Measurements from ENCODE around the gene IL4I1.

IL4I1 gene

GRCh38 chr19:49861541-49862378, 34.9 kb downstream of the IL4I1 start:
- no peak for DNase-seq

GRCh38 chr19:49861107-49861506, 35.6 kb downstream of the IL4I1 start:
- DNase-seq, result no peak

DNA sequence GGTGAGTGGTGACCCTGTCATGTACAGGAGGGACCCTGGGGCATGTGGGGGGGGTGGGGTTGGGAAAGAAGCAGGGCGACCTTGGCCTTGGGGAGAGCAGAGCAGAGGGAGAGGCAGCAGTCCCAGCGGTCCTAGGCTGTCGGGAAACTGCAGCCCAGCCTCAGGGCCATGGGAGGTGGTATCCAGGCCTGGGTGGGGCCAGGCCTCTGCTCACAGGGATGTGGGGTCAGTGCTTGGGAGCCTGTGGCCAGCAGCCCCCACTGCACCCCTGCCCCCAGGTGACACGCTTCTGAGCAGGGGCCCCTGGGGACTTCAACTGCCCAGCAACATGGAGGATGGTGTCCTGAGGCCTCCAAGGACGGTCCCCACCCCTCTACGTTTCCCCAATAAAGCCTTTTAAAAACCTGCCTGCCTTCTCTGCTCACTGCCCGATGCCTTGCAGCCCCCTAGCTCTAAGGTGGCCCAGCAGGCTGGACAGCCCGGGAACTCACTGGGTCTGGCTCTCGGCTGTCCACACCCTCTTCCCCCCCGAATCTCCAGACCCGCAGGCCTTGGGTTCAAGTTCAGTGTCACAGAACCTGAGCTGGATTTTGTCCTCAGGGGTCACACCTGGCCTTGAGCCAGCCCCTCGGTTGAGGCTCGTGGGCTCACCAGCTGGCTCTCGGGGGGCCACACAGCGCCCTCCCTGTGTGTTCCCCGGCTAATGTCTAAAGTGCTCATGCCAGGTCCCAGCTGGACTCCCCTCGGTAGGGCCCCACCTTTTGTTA, 36.2 kb downstream of the IL4I1 start:
- no peak for DNase-seq

- no peak for DNase-seq
Measured at GRCh38 chr19:49859682-49860335, 36.9 kb downstream of the IL4I1 start.

DNA sequence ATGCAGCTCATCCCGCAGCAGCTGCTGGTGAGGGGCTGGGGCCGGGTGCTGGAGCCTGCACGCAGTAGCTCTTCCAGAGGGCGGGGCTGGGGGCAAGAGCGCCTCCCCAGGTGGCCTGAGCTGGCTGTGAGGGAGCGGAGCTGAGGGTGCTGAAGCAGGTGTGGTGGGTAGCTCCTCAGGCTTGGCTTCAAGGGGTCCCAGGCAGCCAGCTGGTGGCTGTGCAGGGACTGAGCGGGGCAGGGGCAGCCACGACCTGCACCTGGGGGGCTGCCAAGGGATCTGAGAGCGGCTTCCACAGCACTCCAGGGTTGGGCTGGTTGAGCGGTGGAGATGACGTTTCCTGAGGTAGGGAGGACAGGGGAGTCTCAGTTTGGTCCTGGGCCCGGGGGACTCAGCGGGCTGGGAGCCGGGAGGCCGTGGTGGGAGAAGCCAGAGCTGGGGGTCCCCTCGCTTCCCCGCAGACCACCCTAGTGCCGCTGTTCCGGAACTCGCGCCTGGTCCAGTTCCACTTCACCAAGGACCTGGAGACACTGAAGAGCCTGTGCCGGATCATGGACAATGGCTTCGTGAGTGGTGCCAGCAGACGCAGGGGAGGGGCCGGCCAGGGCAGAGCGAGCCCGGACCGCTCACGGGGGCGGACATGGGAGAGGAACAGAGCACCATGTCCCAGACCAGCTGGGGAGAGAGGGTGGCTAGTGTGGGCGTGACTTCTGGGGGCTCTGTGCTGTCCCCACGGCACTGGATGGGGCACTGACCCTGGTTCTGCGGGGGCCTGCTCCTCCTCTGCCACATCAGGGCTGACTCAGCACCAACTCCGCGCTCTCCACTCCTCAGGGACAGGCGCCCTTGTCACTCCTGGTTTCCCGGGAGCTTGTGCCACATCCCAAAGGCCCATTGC, 38.4 kb downstream of the IL4I1 start:
- no peak for DNase-seq

- no peak for DNase-seq
Measured at GRCh38 chr19:49857838-49858087, 38.9 kb downstream of the IL4I1 start.

DNA sequence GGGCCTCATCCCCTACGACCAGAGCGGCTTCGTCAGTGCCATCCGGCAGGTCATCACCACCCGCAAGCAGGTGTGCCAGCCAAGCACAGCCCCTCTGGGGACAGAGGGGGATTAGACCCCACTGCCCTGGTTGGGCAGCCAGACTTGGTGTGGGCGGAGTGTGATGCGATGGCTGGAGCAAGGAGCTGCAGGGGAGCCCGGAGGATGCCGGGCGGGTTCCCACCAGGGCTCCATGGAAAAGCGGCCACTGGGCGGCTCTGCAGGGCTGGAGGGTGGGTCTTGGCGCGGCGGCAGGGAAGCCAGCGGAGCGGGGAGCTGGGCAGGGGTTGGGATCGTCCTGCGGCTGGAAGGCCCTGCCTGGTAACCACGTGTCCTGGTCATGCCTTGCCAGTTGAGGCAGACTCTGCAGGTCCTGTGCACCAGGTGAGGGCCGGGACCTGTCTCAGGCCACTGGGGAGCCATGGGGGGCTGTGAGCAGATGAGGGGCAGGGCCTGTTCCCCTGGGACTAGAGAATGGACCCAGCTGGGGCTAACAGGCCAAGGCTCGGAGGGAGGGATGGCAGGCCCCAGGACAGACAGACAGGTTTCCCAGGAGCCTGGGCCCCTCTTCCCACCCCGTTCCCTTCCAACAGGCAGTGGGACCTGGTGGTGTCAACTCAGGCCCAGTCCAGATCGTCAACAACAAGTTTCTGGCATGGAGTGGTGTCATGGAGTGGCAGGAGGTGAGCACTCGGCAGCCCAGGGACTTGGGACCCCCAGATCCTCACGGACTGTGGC, 39.4 kb downstream of the IL4I1 start:
- no peak for DNase-seq

- DNase-seq, result no peak
Measured at GRCh38 chr19:49856574-49857021, 40.1 kb downstream of the IL4I1 start.

DNA sequence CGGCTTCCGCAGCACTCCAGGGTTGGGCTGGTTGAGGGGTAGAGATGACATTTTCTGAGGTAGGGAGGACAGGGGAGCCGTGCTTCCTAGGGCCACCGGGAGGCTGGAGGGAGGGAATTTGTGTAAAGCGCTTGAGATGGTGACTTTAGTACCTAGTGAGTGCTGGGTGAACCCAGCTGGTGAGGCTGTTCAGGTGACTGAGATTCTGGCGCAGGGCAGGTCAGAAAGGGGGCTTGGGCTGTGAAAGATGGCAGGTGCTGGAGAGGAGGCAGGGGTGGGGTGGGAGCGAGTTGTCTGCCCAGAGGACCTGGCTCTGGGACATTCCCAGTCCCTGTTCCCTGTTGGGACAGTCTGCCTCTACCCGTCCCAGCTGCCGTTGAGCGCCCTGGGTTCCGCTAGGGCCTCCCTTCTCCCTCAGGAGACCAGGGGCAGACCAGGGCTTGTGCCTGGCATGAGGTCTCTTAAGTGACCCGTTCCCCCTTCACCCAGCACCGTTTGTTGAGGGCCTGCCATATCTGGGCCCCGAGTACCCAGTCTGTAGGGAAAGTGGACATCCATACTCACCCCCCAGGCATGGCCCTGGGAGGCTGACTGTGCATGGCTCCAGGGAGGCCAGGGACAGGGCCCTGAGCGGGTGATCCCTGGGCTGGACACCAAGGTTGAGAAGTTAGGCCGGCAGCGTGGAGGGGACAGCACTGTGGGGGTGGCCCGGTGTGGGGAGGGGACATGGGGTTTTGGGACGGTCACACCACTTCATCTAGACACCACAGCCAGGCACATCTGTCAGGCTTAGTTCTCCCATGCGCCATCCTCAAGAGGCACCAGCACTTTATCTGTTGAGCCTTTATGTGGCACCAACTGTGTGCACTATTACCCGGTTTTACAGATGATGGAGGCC, 40.8 kb downstream of the IL4I1 start:
- no peak for DNase-seq

GRCh38 chr19:49855277-49855675, 41.4 kb downstream of the IL4I1 start:
- no peak for DNase-seq

- DNase-seq, result no peak
Measured at GRCh38 chr19:49854378-49855263, 42.1 kb downstream of the IL4I1 start.

DNA sequence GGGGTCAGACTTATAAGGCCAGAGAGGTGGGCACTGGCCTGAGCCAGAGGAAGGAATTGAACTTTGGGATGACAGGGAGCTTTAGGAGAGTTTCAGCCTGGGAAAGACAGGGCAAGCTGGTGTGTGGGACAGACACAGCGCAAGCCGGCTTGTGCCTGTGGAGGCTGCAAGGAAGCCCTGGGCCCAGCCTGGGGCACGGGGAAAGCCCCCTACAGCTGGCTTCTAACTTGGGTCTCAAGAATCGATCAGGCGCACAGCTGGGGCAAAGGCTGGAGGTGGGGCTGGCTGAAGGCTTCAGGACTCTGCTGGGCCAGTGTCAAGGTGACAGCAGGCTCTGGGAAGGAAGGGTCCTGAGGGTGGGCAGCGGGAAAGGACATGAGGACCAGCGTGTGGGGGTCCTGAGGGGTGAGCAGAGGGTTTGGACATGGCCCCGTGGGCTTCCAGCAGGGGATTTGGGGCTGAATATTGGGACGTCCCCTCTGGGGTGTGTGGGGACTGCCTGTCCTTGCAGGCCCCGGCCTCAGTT, 42.8 kb downstream of the IL4I1 start:
- DNase-seq, result no peak

GRCh38 chr19:49852631-49853126, 44.0 kb downstream of the IL4I1 start:
- DNase-seq, result no peak

DNA sequence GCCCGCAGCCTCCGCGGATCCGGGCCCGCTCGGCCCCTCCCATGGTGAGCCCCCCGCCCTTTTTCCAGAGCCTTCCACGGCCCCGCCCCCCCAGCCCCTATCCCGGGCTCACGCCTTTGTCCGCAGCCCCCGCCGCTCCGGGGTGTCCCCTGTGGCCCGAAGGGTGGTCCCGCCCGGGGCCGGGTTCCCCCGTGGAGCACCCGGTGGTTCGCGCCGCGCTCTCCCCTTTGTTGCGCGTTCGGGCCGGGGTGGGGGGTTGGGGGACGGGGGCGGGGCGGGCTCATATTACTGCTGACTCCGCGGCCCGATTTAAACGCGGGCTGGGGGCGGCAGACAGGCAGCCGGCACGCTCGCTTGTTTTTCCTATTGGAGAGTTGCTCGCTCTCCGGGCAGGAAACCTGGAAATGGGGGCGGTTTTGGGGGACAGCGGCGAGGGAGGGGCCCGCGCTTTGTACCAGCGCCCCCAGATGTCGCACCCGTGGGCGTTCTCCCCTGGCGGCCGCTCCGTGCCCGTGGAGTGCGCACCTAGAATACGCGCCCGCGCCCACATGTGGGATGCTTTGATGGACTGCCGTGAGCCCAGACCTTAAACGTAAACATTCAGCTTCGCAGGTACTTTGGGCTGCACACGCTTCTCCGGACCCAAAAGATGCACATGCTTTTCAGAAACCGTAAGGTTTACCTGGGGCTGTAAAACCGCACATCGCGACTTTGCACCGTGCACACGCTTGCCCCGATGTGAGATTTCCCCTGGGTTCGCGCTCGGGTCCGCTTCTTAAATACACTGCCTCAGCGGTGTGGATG, 45.0 kb downstream of the IL4I1 start:
- DNase-seq, result peak; percentile 73

- DNase-seq, result peak; percentile 95
Measured at GRCh38 chr19:49850487-49851342, 46.0 kb downstream of the IL4I1 start, which contains the start of gene PTOV1. PTOV1 (plus strand) TSS chr19:49851159.

DNA sequence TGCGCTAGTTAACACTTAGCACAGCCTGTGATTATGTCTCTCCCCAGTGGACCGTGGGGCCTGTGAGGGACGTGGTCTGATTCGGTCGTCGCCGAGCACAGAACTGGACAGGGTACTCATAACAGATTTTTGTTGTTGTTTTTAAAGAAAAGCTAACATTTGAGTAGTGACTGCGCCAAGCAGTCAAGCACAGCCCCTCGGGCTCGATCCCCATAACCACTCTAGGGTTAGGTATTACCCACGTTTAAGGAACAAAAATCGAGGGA, 46.5 kb downstream of the IL4I1 start:
- no peak for DNase-seq

DNA sequence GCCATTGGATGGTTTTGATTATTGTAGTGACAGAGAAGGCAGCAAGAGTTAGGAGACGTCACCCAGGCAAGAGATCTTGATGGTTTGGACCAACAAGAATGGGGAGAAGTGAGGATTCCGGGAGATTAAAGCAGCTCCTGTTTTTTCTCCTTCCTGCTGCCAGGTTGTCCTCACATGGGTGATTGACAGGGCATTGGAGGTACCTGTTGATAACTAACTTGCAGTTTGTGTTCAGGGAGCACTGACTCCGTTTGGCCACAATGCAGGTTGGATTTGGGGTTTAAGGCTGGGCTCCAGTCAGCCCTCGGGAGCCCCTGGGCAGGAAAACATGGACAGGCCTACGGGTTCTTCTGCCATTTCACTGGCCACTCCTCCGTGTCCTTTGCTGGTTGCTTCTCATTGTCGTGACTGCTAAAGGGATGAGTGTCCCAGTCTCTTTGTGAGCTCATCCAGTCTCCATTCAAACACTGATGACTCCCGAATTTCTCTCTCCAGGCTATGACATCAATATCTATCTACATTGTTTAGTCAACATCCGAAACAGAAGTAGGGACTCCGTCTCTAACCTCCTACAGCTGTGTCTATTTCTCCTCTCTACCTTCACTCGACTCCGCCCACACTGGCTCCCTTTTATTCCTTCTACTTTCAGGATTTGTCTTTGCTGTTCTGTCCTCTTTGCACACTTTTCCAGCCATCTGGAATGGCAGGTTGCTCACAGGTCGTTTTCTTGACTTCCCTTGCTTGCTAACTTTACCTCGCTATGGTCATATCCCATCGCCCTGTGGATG, 47.1 kb downstream of the IL4I1 start:
- peak; percentile 22 for DNase-seq

Measured in NCI-H82 (cell line).